Panc1 (cell line): ENCODE data around the gene BACH2. TPM values are rescaled to one million over a fixed set of nuclear protein-coding genes. Genes with fewer than 3 reads are reported as not detected.
"Not testable (repeated sequence)": the region's sequence is repeated elsewhere in the genome, so short reads cannot be mapped to it uniquely, and the experiment has no call there.

Source experiments
- ATAC-seq: fragments of 200-7000 bp; cut with Tn5 transposase; 2 replicates; pipeline ENCODE4 v1.9.1; 2020; ENCODE audit warnings: mild to moderate bottlenecking, moderate library complexity
- BruUV-seq: library from RNA; stranded (reverse); fragments of 400-500 nt; replicated peaks from 2 replicates; lab custom pipeline; 2021; lab: Mats Ljungman, UMichigan
- CTCF ChIA-PET: fragments of 300-600 bp; sonication (Branson Sonifier 250); formaldehyde crosslinking; loops from one replicate; lab custom pipeline; 2022; ENCODE audit warnings: antibody characterized with exemption; lab: Charles Lee
- POLR2A ChIA-PET: fragments of 300-600 bp; sonication (Branson Sonifier 250); formaldehyde crosslinking; loops from one replicate; lab custom pipeline; 2022; ENCODE audit warnings: antibody characterized with exemption; lab: Charles Lee
- DNase-seq: peaks from one replicate; pipeline ENCODE4 v3.0.0-alpha.2; 2010; ENCODE audit warnings: low read depth, low spot score
- H3K27ac ChIP-seq: 2 replicates; pipeline ENCODE4 v1.5.1; 2011; ENCODE audit warnings: mild to moderate bottlenecking, low read length, inconsistent platforms
- H3K27me3 ChIP-seq: fragments of 200-500 bp; sonication (Bioruptor generic); 2 replicates; pipeline ENCODE4 v1.6.0; 2014; ENCODE audit warnings: low read length, inconsistent platforms; ENCODE audit not compliant: control insufficient read depth, insufficient read depth
- H3K36me3 ChIP-seq: fragments of 200-500 bp; sonication (Bioruptor generic); 2 replicates; pipeline ENCODE4 v1.5.1; 2014; ENCODE audit warnings: inconsistent platforms, mild to moderate bottlenecking, low read length, moderate library complexity; ENCODE audit not compliant: control insufficient read depth, insufficient read depth
- H3K4me1 ChIP-seq: 2 replicates; pipeline ENCODE4 v1.5.1; 2011; ENCODE audit warnings: inconsistent platforms, mild to moderate bottlenecking, low read length, moderate library complexity; ENCODE audit not compliant: control insufficient read depth, insufficient read depth
- H3K4me3 ChIP-seq, 2 experiments: 2 replicates each; pipeline ENCODE4 v1.5.1; 2011 to 2012; ENCODE audit warnings: low read depth in 2 of 2, low read length in 2 of 2, mild to moderate bottlenecking in 2 of 2, inconsistent platforms in 1 of 2, moderate library complexity in 1 of 2
- H3K9me3 ChIP-seq: fragments of 200-500 bp; sonication (Bioruptor generic); 2 replicates; pipeline ENCODE4 v1.5.1; 2014; ENCODE audit warnings: low read depth, mild to moderate bottlenecking, inconsistent platforms, low read length, moderate library complexity; ENCODE audit not compliant: control insufficient read depth, insufficient read depth
- POLR2AphosphoS5 ChIP-seq: IDR thresholded peaks from 2 replicates; pipeline ENCODE4 v1.6.1; 2012; ENCODE audit warnings: mild to moderate bottlenecking, low read depth, low read length, moderate library complexity
- REST ChIP-seq, 2 experiments: IDR thresholded peaks; 2 replicates each; pipeline ENCODE4 v1.6.1; 2011 to 2012; ENCODE audit warnings: low read depth in 2 of 2, control low read depth in 1 of 2, low read length in 1 of 2, mild to moderate bottlenecking in 1 of 2, moderate library complexity in 1 of 2; ENCODE audit not compliant: insufficient read depth in 1 of 2
- SIN3A ChIP-seq: IDR thresholded peaks from 2 replicates; pipeline ENCODE4 v1.6.1; 2012; ENCODE audit warnings: low read depth, mild to moderate bottlenecking, low read length, moderate library complexity, borderline replicate concordance; ENCODE audit not compliant: insufficient read depth
- TCF7L2 ChIP-seq: IDR thresholded peaks from 2 replicates; pipeline ENCODE4 v1.6.1; 2011; ENCODE audit warnings: mild to moderate bottlenecking, low read depth, low read length, inconsistent platforms
- in situ Hi-C: cut with HindIII; loops from 2 replicates; pipeline ENCODE4 v1.10.0; 2016; ENCODE audit warnings: low sequenced_read_pairs, low pct_unique_long_range_greater_than_20kb
- intact Hi-C: fragments of 100-400 bp; cut with micrococcal nuclease; formaldehyde crosslinking; loops from one replicate; pipeline ENCODE4 v1.10.0; 2022; ENCODE audit not compliant: unreplicated experiment
- total RNA-seq: library from RNA; stranded (reverse); gene quantifications from one replicate; pipeline ENCODE4 v1.2.1, GENCODE V29; 2021; ENCODE audit not compliant: unreplicated experiment

The BACH2 gene
- total RNA-seq, 1 experiment from 2014 or later: 1.6 TPM

- no TSS peak for BruUV-seq
- TF ChIP-seq POLR2AphosphoS5 (no peak), REST (IDR thresholded peaks at IDR 0.05; ENCODE audit: insufficient read depth in 1 of 2, low read depth in 2 of 2, low read length in 1 of 2) (no peak), SIN3A (no peak), TCF7L2 (no peak)
- Histone ChIP-seq H3K36me3 (no peaks in the 10 kb centered on the region), H3K4me3 (no peak overlapping the region), H3K4me1 (no peaks in the 10 kb centered on the region), H3K9me3 (no peaks in the 10 kb centered on the region), H3K27me3 (no peaks in the 10 kb centered on the region), H3K27ac (no peak overlapping the region)
- intact Hi-C loops: no loop called here
- POLR2A ChIA-PET: no interaction called here
- CTCF ChIA-PET: no interaction called here
- no peak for DNase-seq
- no peak for ATAC-seq
- in situ Hi-C loops: no loop called here
Measured at GRCh38 chr6:90062051-90062450, 234.6 kb downstream of the BACH2 start.

GRCh38 chr6:90059178-90059577, 237.5 kb downstream of the BACH2 start:
- H3K27ac ChIP-seq, BruUV-seq, DNase-seq, intact Hi-C loops, ATAC-seq, H3K4me1 ChIP-seq, CTCF ChIA-PET, POLR2A ChIA-PET, H3K9me3 ChIP-seq, H3K4me3 ChIP-seq, H3K27me3 ChIP-seq, H3K36me3 ChIP-seq, in situ Hi-C loops: not testable (repeated sequence)

GRCh38 chr6:90055924-90056323, 240.7 kb downstream of the BACH2 start:
- H3K36me3 ChIP-seq, CTCF ChIA-PET, DNase-seq, H3K4me3 ChIP-seq, H3K4me1 ChIP-seq, H3K9me3 ChIP-seq, H3K27me3 ChIP-seq, in situ Hi-C loops, BruUV-seq, H3K27ac ChIP-seq, ATAC-seq, intact Hi-C loops, POLR2A ChIA-PET: not testable (repeated sequence)

GRCh38 chr6:90054193-90054592, 242.4 kb downstream of the BACH2 start:
- POLR2A ChIA-PET, intact Hi-C loops, CTCF ChIA-PET, in situ Hi-C loops, H3K4me3 ChIP-seq, H3K27me3 ChIP-seq, H3K4me1 ChIP-seq, H3K9me3 ChIP-seq, DNase-seq, H3K36me3 ChIP-seq, ATAC-seq, H3K27ac ChIP-seq, BruUV-seq: not testable (repeated sequence)
